ENCODE data around the gene BCAS1. TPM values are rescaled to one million over a fixed set of nuclear protein-coding genes. Genes with fewer than 3 reads are reported as not detected.

Gene BCAS1
- total RNA-seq, 2 experiments from 2014 or later = not detected

DNA sequence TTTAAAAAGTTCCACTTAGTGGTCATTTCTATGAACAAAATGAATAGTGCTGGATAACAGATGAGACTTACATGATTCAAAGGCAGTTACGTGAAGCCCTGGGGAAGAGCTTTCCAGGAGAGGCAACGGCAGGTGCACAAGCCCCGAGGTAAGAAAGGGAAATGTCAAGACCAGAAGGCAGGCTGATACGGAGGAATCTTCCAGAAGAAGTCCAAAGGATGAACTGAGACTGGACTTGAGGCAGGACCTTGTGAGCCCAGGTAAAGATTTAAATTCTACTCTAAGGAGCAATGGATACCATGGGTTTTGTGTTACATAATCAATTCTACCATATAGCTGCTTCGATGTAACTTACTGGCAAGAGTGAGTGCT lies 164.6 kb downstream of the BCAS1 start:
- peaks cover 25% of the 10 kb centered on the region for H3K4me1 Mint-ChIP-seq
- CTCF ChIA-PET = interaction anchor here (0.6 to 1.0 kb wide), 3 partner anchors 10 to 246 kb away, joined by 3 to 4 read pairs (median 3); no protein-coding TSS in a partner anchor
- no peak overlapping the region for H3K4me3 Mint-ChIP-seq
- H3K27me3 Mint-ChIP-seq = no peaks in the 10 kb centered on the region
- POLR2A ChIA-PET = interaction anchor here (1.2 kb wide), 1 partner anchor 9 kb away, joined by 3 read pairs; no protein-coding TSS in a partner anchor
- no peak for DNase-seq
- H3K9me3 Mint-ChIP-seq = no peaks in the 10 kb centered on the region
- no peaks in the 10 kb centered on the region for H3K36me3 Mint-ChIP-seq (ENCODE audit: low read depth)
- H3K27ac Mint-ChIP-seq = no peak overlapping the region

DNA sequence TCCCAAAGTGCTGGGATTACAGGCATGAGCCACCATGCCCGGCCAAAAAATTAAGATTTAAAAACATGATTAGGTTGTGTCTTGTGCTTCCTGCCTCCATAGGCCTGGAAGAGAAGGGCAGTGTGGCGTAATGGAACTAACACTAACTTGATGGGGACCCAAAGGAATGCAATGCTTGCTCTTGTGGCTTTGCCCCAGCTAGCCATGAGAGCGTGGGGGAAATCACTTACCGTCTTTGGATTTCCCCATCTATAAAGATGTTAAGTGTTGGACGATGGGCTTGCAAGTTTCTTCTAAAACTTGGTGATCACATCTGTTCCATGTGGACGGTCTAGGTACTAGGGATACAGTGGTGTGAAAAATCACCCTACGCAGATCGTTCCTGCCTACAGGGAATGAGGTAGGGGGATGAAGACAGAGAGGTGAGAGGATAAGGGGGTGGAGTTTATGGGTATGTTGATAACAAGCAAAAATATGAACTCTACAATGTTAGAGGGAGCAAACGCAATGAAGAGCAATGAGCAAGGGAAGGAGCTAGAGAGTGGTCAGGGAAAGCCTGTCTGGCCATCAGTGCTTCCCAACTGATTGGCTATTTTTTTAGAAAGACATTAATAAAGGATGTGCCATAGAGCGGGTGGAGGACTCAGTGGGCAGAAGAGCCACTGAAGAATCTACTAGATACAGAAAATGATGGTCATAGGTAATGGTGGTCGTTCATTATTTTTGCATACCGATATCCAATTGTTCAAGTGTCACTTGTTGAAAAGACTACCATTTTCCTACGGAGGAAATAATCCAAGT lies 165.2 kb downstream of the BCAS1 start:
- Mint-ChIP-seq H3K27ac (no peak overlapping the region), H3K27me3 (no peaks in the 10 kb centered on the region), H3K36me3 (ENCODE audit: low read depth) (no peaks in the 10 kb centered on the region), H3K9me3 (no peaks in the 10 kb centered on the region), H3K4me1 (peaks cover 31% of the 10 kb centered on the region), H3K4me3 (no peak overlapping the region)
- CTCF ChIA-PET = interaction anchor here (1.0 kb wide), 1 partner anchor 10 kb away, joined by 4 read pairs; no protein-coding TSS in a partner anchor
- POLR2A ChIA-PET = no interaction called here
- no peak for DNase-seq

DNA sequence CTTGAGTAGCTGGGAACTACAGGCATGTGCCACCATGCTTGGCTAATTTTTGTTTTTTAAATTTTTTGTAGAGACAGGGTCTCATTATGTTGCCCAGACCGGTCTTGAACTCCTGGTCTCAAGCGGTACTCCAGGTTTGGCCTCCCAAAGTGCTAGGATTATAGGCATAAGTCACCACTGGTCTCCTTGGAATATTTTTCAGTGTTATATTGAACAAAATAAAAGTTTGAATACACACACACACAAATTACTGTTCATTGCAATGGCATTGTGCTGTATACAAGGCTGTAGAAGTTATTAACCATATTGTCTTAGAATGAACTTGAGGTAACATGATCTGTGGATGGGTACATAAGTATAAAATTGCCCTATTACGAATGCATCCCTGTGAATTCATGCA lies 166.1 kb downstream of the BCAS1 start:
- peaks cover 40% of the 10 kb centered on the region for H3K4me1 Mint-ChIP-seq
- CTCF ChIA-PET = interaction anchor here (6.9 kb wide), 1 partner anchor 11 kb away, joined by 49 read pairs; no protein-coding TSS in a partner anchor

DNA sequence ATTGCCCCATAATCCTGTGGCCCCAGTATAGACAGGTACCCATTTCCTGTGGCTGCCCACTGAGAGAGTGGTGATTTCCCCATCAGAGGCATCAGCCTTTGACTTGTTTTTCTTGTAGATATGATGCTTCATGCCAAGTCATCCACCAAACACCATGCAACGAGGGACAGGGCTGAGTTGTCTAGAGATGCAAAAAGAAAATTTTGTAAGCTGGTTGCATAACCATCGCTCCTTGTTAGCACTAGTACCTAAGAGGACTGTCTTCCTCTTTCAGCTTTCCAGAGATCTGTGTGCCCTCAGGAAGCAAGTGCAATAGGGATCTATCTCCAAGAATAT lies 166.8 kb downstream of the BCAS1 start:
- ChIA-PET CTCF (interaction anchor here (6.9 kb wide), 1 partner anchor 12 kb away, joined by 49 read pairs; no protein-coding TSS in a partner anchor), POLR2A (no interaction called here)
- peak; percentile 27 for DNase-seq
- Mint-ChIP-seq H3K27ac (no peak overlapping the region), H3K4me3 (no peak overlapping the region), H3K4me1 (peaks cover 47% of the 10 kb centered on the region), H3K36me3 (ENCODE audit: low read depth) (no peaks in the 10 kb centered on the region), H3K27me3 (no peaks in the 10 kb centered on the region), H3K9me3 (no peaks in the 10 kb centered on the region)

More for the DNA sequence above, 166.1 kb downstream of the BCAS1 start:
- Mint-ChIP-seq H3K27me3 (no peaks in the 10 kb centered on the region), H3K27ac (no peak overlapping the region), H3K4me3 (no peak overlapping the region), H3K9me3 (no peaks in the 10 kb centered on the region), H3K36me3 (ENCODE audit: low read depth) (no peaks in the 10 kb centered on the region)
- POLR2A ChIA-PET = no interaction called here
- no peak for DNase-seq

DNA sequence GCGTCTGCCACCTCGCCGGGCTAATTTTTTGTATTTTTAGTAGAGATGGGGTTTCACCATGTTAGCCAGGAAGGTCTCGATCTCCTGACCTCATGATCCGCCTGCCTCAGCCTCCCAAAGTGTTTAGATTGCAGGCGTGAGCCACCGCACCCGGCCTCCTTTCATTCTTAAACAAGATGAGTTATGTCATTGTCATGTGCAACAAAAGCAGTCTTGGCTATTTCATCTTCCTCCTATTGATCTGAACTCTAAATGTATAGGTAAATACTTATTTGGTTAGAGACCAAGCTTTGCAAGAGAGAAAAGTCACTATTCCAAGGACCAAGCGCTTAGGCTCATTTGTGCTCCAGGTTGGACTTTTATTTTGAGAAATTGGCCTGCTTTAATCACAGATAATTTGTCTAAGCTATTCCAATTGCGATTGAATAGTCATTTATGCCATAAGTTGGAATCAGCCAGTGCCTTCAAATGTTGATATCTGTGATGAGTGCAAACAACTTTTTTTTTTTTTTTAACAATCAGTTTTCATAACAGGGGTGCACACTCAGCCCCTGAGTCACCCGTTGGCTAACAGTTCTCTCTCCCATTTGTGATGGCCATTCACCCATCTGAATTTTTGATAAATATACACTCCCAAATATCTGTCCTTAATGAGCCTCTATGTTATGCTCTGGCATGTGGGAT lies 167.3 kb downstream of the BCAS1 start:
- H3K9me3 Mint-ChIP-seq = no peaks in the 10 kb centered on the region
- no peaks in the 10 kb centered on the region for H3K27me3 Mint-ChIP-seq
- no peak overlapping the region for H3K27ac Mint-ChIP-seq
- ChIA-PET CTCF (interaction anchor here (6.9 kb wide), 1 partner anchor 12 kb away, joined by 49 read pairs; no protein-coding TSS in a partner anchor), POLR2A (no interaction called here)
- peaks cover 50% of the 10 kb centered on the region for H3K4me1 Mint-ChIP-seq
- H3K36me3 Mint-ChIP-seq (ENCODE audit: low read depth) = no peaks in the 10 kb centered on the region
- H3K4me3 Mint-ChIP-seq = no peak overlapping the region
- DNase-seq = no peak

DNA sequence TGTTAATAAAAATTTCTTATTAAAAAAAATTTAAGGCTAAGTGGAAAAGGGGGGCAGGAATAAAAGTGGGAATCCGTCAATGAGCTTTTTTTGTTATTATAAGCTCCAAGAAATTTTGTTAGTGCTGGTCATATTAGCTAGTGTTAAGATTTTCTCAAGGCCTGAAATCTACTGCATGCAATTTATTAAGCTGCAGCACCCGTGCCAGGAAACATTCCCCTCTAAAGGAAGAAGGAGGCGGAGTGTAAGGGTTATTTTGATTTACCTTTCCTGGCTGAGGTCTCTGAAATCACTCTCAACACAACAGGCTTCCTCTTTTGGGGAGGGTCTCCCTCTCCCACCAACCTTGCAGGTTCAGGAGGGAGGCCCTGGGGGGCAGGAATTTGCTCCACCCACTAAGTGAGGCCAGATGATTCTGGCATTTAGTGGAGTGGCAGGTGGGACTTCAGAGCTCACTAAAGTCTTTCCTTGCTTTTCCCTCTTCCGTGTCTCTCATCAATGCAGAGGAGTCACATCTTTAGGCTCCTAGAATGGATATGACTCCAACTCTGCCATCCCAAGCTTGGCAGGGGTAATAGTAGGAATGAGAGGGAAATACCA lies 168.8 kb downstream of the BCAS1 start:
- Mint-ChIP-seq H3K4me3 (no peak overlapping the region), H3K27me3 (no peaks in the 10 kb centered on the region), H3K9me3 (no peaks in the 10 kb centered on the region), H3K27ac (no peak overlapping the region), H3K36me3 (ENCODE audit: low read depth) (no peaks in the 10 kb centered on the region), H3K4me1 (peaks cover 50% of the 10 kb centered on the region)
- CTCF ChIA-PET = interaction anchor here (1.2 to 6.9 kb wide), 3 partner anchors 14 to 324 kb away, joined by 3 to 49 read pairs (median 3); no protein-coding TSS in a partner anchor
- POLR2A ChIA-PET = interaction anchor here (0.8 kb wide), 1 partner anchor 12 kb away, joined by 3 read pairs; no protein-coding TSS in a partner anchor
- DNase-seq = no peak

DNA sequence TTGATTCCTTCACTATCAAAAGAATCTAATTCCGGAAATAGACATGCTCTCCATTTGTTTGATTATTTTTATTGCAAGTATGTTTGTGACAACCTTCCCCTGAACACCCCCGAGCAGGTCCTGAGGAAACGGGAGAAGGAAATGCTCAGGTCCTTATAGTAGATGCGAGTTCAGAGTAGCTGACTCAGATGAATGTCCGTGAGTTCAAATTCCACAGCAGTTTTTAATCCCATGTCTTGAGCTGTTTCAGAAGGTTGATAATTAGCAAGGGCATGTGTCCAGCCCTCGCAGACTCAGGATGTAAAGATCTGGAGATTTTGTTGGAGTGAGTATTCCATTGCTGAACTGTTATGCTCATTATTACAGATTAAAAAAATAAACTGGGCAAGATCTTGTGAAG lies 169.3 kb downstream of the BCAS1 start:
- no peak for DNase-seq
- no peak overlapping the region for H3K27ac Mint-ChIP-seq
- H3K36me3 Mint-ChIP-seq (ENCODE audit: low read depth) = no peaks in the 10 kb centered on the region
- ChIA-PET POLR2A (interaction anchor here (0.6 to 1.6 kb wide), 3 partner anchors 146 to 208 kb away, joined by 3 to 4 read pairs (median 3); no protein-coding TSS in a partner anchor), CTCF (interaction anchor here (1.2 to 6.9 kb wide), 4 partner anchors 14 to 323 kb away, joined by 3 to 49 read pairs (median 4); no protein-coding TSS in a partner anchor)
- H3K4me3 Mint-ChIP-seq = no peak overlapping the region
- no peaks in the 10 kb centered on the region for H3K9me3 Mint-ChIP-seq
- no peaks in the 10 kb centered on the region for H3K27me3 Mint-ChIP-seq
- peaks cover 47% of the 10 kb centered on the region for H3K4me1 Mint-ChIP-seq

DNA sequence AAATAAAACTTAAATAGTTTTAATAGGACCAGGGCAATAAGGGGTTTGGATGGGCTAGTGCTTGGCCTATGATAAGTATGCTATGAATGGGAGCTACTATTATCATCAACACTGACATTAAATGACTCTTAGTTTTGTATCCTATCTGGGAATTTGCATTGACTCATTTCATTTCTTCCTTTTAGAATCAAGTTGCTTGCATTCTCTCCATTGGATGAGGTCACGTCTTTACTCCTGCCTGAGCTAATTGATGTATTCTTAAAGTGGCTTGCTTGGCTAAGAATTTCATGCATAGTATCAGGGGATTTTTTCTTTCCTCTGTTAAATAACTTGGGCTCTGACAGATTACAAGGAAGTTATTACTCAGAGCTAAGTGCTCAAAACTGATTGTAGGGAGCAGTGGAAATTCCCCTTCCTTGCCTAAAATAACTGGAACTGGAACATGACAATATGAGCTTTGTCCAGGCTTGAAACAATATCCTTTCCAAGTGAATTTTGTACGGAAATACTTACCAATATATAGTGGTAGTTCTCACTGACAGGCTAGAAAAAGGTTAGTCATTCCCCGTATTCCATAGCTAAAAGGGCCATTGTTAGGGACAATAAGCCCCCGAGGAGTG lies 169.9 kb downstream of the BCAS1 start:
- CTCF ChIA-PET = interaction anchor here (1.2 to 6.9 kb wide), 5 partner anchors 15 to 323 kb away, joined by 3 to 49 read pairs (median 3); no protein-coding TSS in a partner anchor
- H3K36me3 Mint-ChIP-seq (ENCODE audit: low read depth) = no peaks in the 10 kb centered on the region
- POLR2A ChIA-PET = interaction anchor here (0.6 to 3.1 kb wide), 10 partner anchors 12 to 315 kb away, joined by 3 to 16 read pairs (median 4); no protein-coding TSS in a partner anchor
- H3K9me3 Mint-ChIP-seq = no peaks in the 10 kb centered on the region
- H3K27ac Mint-ChIP-seq = no peak overlapping the region
- H3K4me3 Mint-ChIP-seq = no peak overlapping the region
- H3K27me3 Mint-ChIP-seq = no peaks in the 10 kb centered on the region
- peaks cover 48% of the 10 kb centered on the region for H3K4me1 Mint-ChIP-seq
- no peak for DNase-seq

DNA sequence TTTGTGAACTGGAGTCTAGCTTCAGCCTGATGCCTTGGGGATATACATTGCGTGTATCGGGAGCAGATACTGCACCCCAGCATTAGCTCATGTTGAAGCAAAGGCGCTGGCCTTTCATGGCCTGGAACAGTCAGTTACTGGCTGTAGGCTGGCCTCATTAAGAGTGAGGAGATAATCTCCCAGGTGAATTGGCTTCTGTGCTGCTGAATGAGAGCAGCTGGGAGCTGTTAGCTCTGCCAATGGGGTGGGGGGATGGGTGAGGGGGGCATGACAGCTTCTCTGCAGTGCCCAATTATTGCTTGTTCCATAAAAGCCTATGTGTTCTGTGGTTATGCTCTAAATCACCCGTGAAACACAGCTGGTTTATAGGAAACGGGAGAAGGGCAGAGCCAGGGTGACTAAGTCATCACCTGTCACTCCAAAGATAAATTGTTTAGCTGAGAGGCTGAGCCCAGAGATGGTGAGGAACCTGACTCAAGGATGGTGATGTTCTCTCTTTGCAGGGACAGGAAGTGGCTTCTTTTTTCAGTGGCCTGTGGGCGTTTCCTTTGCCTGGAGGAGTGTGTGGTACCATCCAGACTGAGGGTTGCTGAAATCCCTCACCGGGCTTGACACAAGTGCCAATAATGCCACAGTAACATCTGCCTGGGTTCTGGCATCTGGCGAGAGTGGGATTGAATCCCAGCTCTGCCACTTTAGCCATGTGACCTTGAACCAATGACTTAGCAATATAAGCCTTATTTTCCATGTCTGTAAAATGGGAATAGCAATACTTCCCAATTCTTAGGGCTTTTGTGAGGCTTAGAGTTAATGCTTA lies 170.8 kb downstream of the BCAS1 start:
- no peaks in the 10 kb centered on the region for H3K27me3 Mint-ChIP-seq
- no peaks in the 10 kb centered on the region for H3K9me3 Mint-ChIP-seq
- peak overlapping the region; percentile 78 for H3K27ac Mint-ChIP-seq
- no peak overlapping the region for H3K4me3 Mint-ChIP-seq
- DNase-seq = peak; percentile 87
- ChIA-PET POLR2A (interaction anchor here (0.7 to 3.1 kb wide), 15 partner anchors 12 to 317 kb away, joined by 3 to 16 read pairs (median 4); no protein-coding TSS in a partner anchor), CTCF (interaction anchor here (0.9 to 6.9 kb wide), 8 partner anchors 15 to 290 kb away, joined by 3 to 49 read pairs (median 4); no protein-coding TSS in a partner anchor)
- H3K36me3 Mint-ChIP-seq (ENCODE audit: low read depth) = no peaks in the 10 kb centered on the region
- H3K4me1 Mint-ChIP-seq = peaks cover 54% of the 10 kb centered on the region

DNA sequence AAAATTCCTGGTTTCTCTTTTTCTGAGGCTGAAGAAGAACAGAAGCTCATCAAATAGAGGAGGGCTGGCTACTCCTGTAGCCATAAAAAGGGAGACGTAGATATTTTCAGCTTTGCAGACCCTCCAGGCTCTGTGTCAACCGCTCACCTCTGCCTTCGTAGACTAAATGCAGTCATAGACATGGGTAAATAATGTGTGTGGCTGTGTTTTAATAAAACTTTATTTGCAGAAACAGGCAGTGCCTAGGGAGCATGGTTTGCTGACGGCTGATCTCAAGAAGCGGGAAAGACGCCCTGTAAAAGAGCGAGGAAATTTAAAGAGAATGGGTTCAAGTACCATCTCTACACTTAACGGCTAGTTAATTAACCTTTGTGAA lies 171.8 kb downstream of the BCAS1 start:
- CTCF ChIA-PET = interaction anchor here (0.9 to 6.9 kb wide), 5 partner anchors 14 to 41 kb away, joined by 3 to 49 read pairs (median 7); no protein-coding TSS in a partner anchor
- H3K9me3 Mint-ChIP-seq = no peaks in the 10 kb centered on the region
- no peaks in the 10 kb centered on the region for H3K27me3 Mint-ChIP-seq
- H3K36me3 Mint-ChIP-seq (ENCODE audit: low read depth) = no peaks in the 10 kb centered on the region
- DNase-seq = no peak
- peaks cover 55% of the 10 kb centered on the region for H3K4me1 Mint-ChIP-seq
- H3K27ac Mint-ChIP-seq = no peak overlapping the region
- H3K4me3 Mint-ChIP-seq = no peak overlapping the region
- POLR2A ChIA-PET = interaction anchor here (1.1 to 3.1 kb wide), 7 partner anchors 14 to 51 kb away, joined by 3 to 16 read pairs (median 7); no protein-coding TSS in a partner anchor

DNA sequence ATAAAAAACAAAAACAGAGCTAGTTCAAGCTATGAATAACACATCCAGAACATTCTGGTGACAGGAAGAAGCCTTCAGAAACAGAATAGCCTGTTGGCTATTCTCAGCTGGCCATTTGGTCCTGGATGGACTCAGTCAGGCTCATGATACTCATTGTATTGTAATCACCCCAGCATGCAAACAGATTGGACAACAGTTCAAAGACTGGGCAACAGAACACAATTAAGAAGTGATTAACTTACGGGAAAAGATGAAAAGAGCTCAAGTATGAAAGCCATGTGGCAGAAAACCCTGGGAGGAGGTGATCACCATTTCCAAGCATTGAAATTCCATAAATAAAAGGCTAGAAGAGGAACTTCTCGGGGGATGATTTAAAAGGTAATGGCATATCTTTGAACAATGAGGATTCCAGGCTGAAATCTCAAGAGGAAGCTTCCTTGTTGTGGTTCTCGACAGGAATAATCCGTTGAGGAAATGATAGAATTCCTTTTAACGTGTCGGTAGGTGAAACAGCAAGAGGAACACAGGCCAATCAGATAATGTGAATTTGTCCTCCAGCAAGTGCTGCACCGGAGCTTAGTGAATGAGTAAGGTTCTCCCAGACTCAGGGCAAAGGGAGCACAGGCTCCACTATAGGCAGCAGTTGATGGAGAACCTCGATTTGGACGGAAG lies 172.4 kb downstream of the BCAS1 start:
- Mint-ChIP-seq H3K27ac (no peak overlapping the region), H3K27me3 (no peaks in the 10 kb centered on the region), H3K9me3 (no peaks in the 10 kb centered on the region), H3K4me1 (peaks cover 55% of the 10 kb centered on the region), H3K36me3 (ENCODE audit: low read depth) (no peaks in the 10 kb centered on the region), H3K4me3 (no peak overlapping the region)
- CTCF ChIA-PET = interaction anchor here (0.6 to 6.9 kb wide), 6 partner anchors 14 to 323 kb away, joined by 3 to 49 read pairs (median 4); no protein-coding TSS in a partner anchor
- no peak for DNase-seq
- POLR2A ChIA-PET = interaction anchor here (1.0 to 3.1 kb wide), 3 partner anchors 13 to 26 kb away, joined by 6 to 15 read pairs (median 7); no protein-coding TSS in a partner anchor
